Choroid plexus epithelial cell (primary cell): ENCODE measurements around the gene EME2.

Experiments used
- DNase-seq: peaks from one replicate; pipeline ENCODE4 v3.0.0-alpha.2; 2010; ENCODE audit warnings: low read depth
- H3K4me3 ChIP-seq: 2 replicates; pipeline ENCODE4 v1.5.1; 2011; ENCODE audit warnings: low read depth, mild to moderate bottlenecking, control low read depth, low read length, moderate library complexity
- CTCF ChIP-seq: conservative IDR thresholded peaks from 2 replicates; pipeline ENCODE4 v1.5.1; 2011; ENCODE audit warnings: low read depth, mild to moderate bottlenecking, control low read depth, inconsistent platforms, low read length, moderate library complexity

The EME2 gene

GRCh38 chr16:1770328-1771187 lies 2.1 kb upstream of the EME2 start:
- DNase-seq: no peak
- H3K4me3 ChIP-seq: peak overlapping the region; percentile 83
- no peak for TF ChIP-seq CTCF

- peak; percentile 77 for DNase-seq
- TF ChIP-seq CTCF: no peak
- peak within 1 kb of the TSS; percentile 83 for H3K4me3 ChIP-seq
Measured at GRCh38 chr16:1771188-1771863, 1.3 kb upstream of the EME2 start, which contains the start of gene NME3. Gene NME3, minus strand, starts transcription at chr16:1771543. Its CDS starts 9 bp downstream, at chr16:1771534.

- TF ChIP-seq CTCF: no peak
- H3K4me3 ChIP-seq: peak overlapping the region; percentile 83
- DNase-seq: no peak
Measured at GRCh38 chr16:1771864-1772361, 697 bp upstream of the EME2 start.

- DNase-seq: peak; percentile 86
Measured at GRCh38 chr16:1772908-1773702, 495 bp downstream of the EME2 start, which contains the start of gene MRPS34. Gene MRPS34, minus strand, starts transcription at chr16:1773134. Its CDS starts 15 bp downstream, at chr16:1773119.

GRCh38 chr16:1773703-1774447 lies 1.3 kb downstream of the EME2 start:
- peak overlapping the region; percentile 83 for H3K4me3 ChIP-seq
- peak; percentile 41 for DNase-seq
- no peak for TF ChIP-seq CTCF

More at GRCh38 chr16:1772908-1773702, 495 bp downstream of the EME2 start, which contains the start of gene MRPS34:
- peak within 1 kb of the TSS; percentile 83 for H3K4me3 ChIP-seq
- TF ChIP-seq CTCF: peak; percentile 52

GRCh38 chr16:1774448-1774780 lies 1.8 kb downstream of the EME2 start:
- peak overlapping the region; percentile 83 for H3K4me3 ChIP-seq
- TF ChIP-seq CTCF: no peak

More at GRCh38 chr16:1774448-1774780, 1.8 kb downstream of the EME2 start:
- no peak for DNase-seq
